Measurements from ENCODE around the gene CRNN. TPM values are rescaled to one million over a fixed set of nuclear protein-coding genes. Genes with fewer than 3 reads are reported as not detected.

Gene CRNN
- total and polyA plus RNA-seq, 2 experiments from 2014 or later: not detected

DNA sequence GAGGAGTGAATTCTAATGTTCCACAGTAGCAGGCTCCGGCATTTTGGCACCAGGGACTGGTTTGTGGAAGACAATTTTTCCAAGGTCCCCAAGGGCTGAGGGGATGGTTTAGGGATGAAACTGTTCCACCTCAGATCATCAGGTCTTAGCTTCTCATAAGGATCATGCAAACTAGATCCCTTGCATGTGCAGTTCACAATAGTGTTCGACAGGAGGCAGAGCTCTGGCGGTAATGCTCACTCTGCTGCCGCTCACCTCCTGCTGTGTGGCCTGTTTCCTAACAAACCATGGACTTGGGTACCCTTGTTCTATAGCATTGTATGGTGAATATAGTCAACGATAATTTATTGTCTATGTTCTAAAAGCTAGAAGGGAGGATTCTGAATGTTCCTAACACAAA is 16.6 kb downstream of the CRNN start:
- Histone ChIP-seq H4K20me1 (ENCODE audit: insufficient read depth) (no peaks in the 10 kb centered on the region), H3K27me3 (replicated peaks; ENCODE audit: insufficient read depth) (peaks cover 29% of the 10 kb centered on the region), H3K4me2 (ENCODE audit: unreplicated experiment) (no peak overlapping the region), H3K79me2 (ENCODE audit: insufficient read depth) (no peaks in the 10 kb centered on the region), H3K36me3 (ENCODE audit: low read depth) (no peaks in the 10 kb centered on the region), H3K9me2 (ENCODE audit: insufficient read depth) (no peaks in the 10 kb centered on the region), H3K9ac (no peak overlapping the region), H3K9me3 (ENCODE audit: low read depth) (no peaks in the 10 kb centered on the region), H3K4me3 (no peak overlapping the region), H2AFZ (no peak overlapping the region), H3F3A (ENCODE audit: insufficient read depth) (no peaks in the 10 kb centered on the region), H3K27ac (no peak overlapping the region), H3K4me1 (ENCODE audit: insufficient read depth) (no peaks in the 10 kb centered on the region)
- in situ Hi-C loops (cut with MboI): no loop called here
- peak; percentile 9 for DNase-seq
- no peak for TF ChIP-seq EZH2phosphoT487 (IDR thresholded peaks at IDR 0.05; ENCODE audit: insufficient read depth, low read depth)
- TF ChIP-seq EZH2 (IDR thresholded peaks at IDR 0.05; ENCODE audit: insufficient read depth, poor library complexity, severe bottlenecking): no peak
- 49 to 57% methylated on average over 5 of the region's 5 CpGs for WGBS, 2 experiments (ENCODE audit: low coverage in 1 of 2, low lambda C conversion rate in 2 of 2, missing lambda C conversion rate in 2 of 2)

GRCh38 chr1:152394151-152394550 is 19.9 kb downstream of the CRNN start:
- no peak overlapping the region for H3K27ac ChIP-seq
- no peaks in the 10 kb centered on the region for H3K9me2 ChIP-seq (ENCODE audit: insufficient read depth)
- H3K27me3 ChIP-seq (replicated peaks; ENCODE audit: insufficient read depth): peaks cover 38% of the 10 kb centered on the region
- H4K20me1 ChIP-seq (ENCODE audit: insufficient read depth): no peaks in the 10 kb centered on the region
- no peak for DNase-seq
- H3K4me2 ChIP-seq (ENCODE audit: unreplicated experiment): no peak overlapping the region
- no peaks in the 10 kb centered on the region for H3K79me2 ChIP-seq (ENCODE audit: insufficient read depth)
- in situ Hi-C loops (cut with MboI): no loop called here
- WGBS, 2 experiments (ENCODE audit: low coverage in 1 of 2, low lambda C conversion rate in 2 of 2, missing lambda C conversion rate in 2 of 2): 0 to 3% methylated on average over 1 of the region's 1 CpG
- TF ChIP-seq EZH2 (IDR thresholded peaks at IDR 0.05; ENCODE audit: insufficient read depth, poor library complexity, severe bottlenecking): no peak
- TF ChIP-seq EZH2phosphoT487 (IDR thresholded peaks at IDR 0.05; ENCODE audit: insufficient read depth, low read depth): no peak
- H2AFZ ChIP-seq: no peak overlapping the region
- no peaks in the 10 kb centered on the region for H3K4me1 ChIP-seq (ENCODE audit: insufficient read depth)
- no peaks in the 10 kb centered on the region for H3F3A ChIP-seq (ENCODE audit: insufficient read depth)
- no peak overlapping the region for H3K4me3 ChIP-seq
- no peaks in the 10 kb centered on the region for H3K36me3 ChIP-seq (ENCODE audit: low read depth)
- no peak overlapping the region for H3K9ac ChIP-seq
- H3K9me3 ChIP-seq (ENCODE audit: low read depth): no peaks in the 10 kb centered on the region

GRCh38 chr1:152392909-152393308 is 21.2 kb downstream of the CRNN start:
- H3K27ac ChIP-seq: no peak overlapping the region
- H3K9ac ChIP-seq: no peak overlapping the region
- H3K79me2 ChIP-seq (ENCODE audit: insufficient read depth): no peaks in the 10 kb centered on the region
- no peaks in the 10 kb centered on the region for H4K20me1 ChIP-seq (ENCODE audit: insufficient read depth)
- no peak overlapping the region for H2AFZ ChIP-seq
- H3K36me3 ChIP-seq (ENCODE audit: low read depth): no peaks in the 10 kb centered on the region
- H3F3A ChIP-seq (ENCODE audit: insufficient read depth): no peaks in the 10 kb centered on the region
- H3K4me2 ChIP-seq (ENCODE audit: unreplicated experiment): no peak overlapping the region
- no peak for DNase-seq
- no peaks in the 10 kb centered on the region for H3K9me3 ChIP-seq (ENCODE audit: low read depth)
- H3K9me2 ChIP-seq (ENCODE audit: insufficient read depth): no peaks in the 10 kb centered on the region
- H3K4me3 ChIP-seq: no peak overlapping the region
- peaks cover 38% of the 10 kb centered on the region for H3K27me3 ChIP-seq (replicated peaks; ENCODE audit: insufficient read depth)
- no peaks in the 10 kb centered on the region for H3K4me1 ChIP-seq (ENCODE audit: insufficient read depth)
- 43 to 52% methylated on average over 2 of the region's 2 CpGs for WGBS, 2 experiments (ENCODE audit: low coverage in 1 of 2, low lambda C conversion rate in 2 of 2, missing lambda C conversion rate in 2 of 2)
- TF ChIP-seq EZH2phosphoT487 (IDR thresholded peaks at IDR 0.05; ENCODE audit: insufficient read depth, low read depth) (no peak), EZH2 (IDR thresholded peaks at IDR 0.05; ENCODE audit: insufficient read depth, poor library complexity, severe bottlenecking) (no peak)
- in situ Hi-C loops (cut with MboI): no loop called here

- no peaks in the 10 kb centered on the region for H3F3A ChIP-seq (ENCODE audit: insufficient read depth)
- DNase-seq: no peak
- H3K4me1 ChIP-seq (ENCODE audit: insufficient read depth): no peaks in the 10 kb centered on the region
- no peak overlapping the region for H2AFZ ChIP-seq
- 32 to 41% methylated on average over 4 of the region's 4 CpGs for WGBS, 2 experiments (ENCODE audit: low coverage in 1 of 2, low lambda C conversion rate in 2 of 2, missing lambda C conversion rate in 2 of 2)
- in situ Hi-C loops (cut with MboI): no loop called here
- H3K27me3 ChIP-seq (replicated peaks; ENCODE audit: insufficient read depth): peaks cover 17% of the 10 kb centered on the region; the same call in 1 of the 2 replicates
- no peak overlapping the region for H3K4me2 ChIP-seq (ENCODE audit: unreplicated experiment)
- no peak for TF ChIP-seq EZH2phosphoT487 (IDR thresholded peaks at IDR 0.05; ENCODE audit: insufficient read depth, low read depth)
- no peak for TF ChIP-seq EZH2 (IDR thresholded peaks at IDR 0.05; ENCODE audit: insufficient read depth, poor library complexity, severe bottlenecking)
- no peak overlapping the region for H3K4me3 ChIP-seq
- no peak overlapping the region for H3K9ac ChIP-seq
- H3K79me2 ChIP-seq (ENCODE audit: insufficient read depth): no peaks in the 10 kb centered on the region
- no peaks in the 10 kb centered on the region for H3K36me3 ChIP-seq (ENCODE audit: low read depth)
- H4K20me1 ChIP-seq (ENCODE audit: insufficient read depth): no peaks in the 10 kb centered on the region
- H3K27ac ChIP-seq: no peak overlapping the region
- H3K9me2 ChIP-seq (ENCODE audit: insufficient read depth): no peaks in the 10 kb centered on the region
- no peaks in the 10 kb centered on the region for H3K9me3 ChIP-seq (ENCODE audit: low read depth)
Measured at GRCh38 chr1:152388889-152389288, 25.2 kb downstream of the CRNN start.

DNA sequence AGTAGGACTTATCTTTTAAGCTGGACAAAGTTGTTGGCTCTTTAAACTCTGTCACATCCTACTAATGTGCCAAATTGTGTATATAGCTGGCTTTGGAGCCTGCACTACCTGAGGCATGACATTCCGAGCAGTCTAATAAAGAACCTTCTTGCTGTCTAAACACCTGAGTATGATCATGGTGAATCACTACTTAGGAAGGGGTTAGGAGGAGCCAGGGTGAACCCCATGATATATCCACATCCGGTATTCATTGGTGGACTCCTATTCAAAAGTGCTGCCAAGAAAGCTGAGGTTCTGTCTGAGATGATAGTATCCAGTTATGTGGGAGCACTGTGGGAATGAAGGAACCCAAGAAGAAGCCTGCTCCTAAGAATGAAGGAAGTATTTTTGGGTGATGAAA is 27.1 kb downstream of the CRNN start:
- H3K36me3 ChIP-seq (ENCODE audit: low read depth): no peaks in the 10 kb centered on the region
- H3K79me2 ChIP-seq (ENCODE audit: insufficient read depth): no peaks in the 10 kb centered on the region
- H3K4me1 ChIP-seq (ENCODE audit: insufficient read depth): no peaks in the 10 kb centered on the region
- no peaks in the 10 kb centered on the region for H3F3A ChIP-seq (ENCODE audit: insufficient read depth)
- no peak overlapping the region for H2AFZ ChIP-seq
- H3K4me3 ChIP-seq: no peak overlapping the region
- H3K9me3 ChIP-seq (ENCODE audit: low read depth): no peaks in the 10 kb centered on the region
- no peak overlapping the region for H3K27ac ChIP-seq
- in situ Hi-C loops (cut with MboI): no loop called here
- TF ChIP-seq EZH2phosphoT487 (IDR thresholded peaks at IDR 0.05; ENCODE audit: insufficient read depth, low read depth): no peak
- peaks cover 23% of the 10 kb centered on the region for H3K27me3 ChIP-seq (replicated peaks; ENCODE audit: insufficient read depth)
- no peak overlapping the region for H3K4me2 ChIP-seq (ENCODE audit: unreplicated experiment)
- no peak overlapping the region for H3K9ac ChIP-seq
- H3K9me2 ChIP-seq (ENCODE audit: insufficient read depth): no peaks in the 10 kb centered on the region
- peak; percentile 15 for DNase-seq
- no peaks in the 10 kb centered on the region for H4K20me1 ChIP-seq (ENCODE audit: insufficient read depth)
- 72 to 79% methylated on average over 2 of the region's 2 CpGs for WGBS, 2 experiments (ENCODE audit: low coverage in 1 of 2, low lambda C conversion rate in 2 of 2, missing lambda C conversion rate in 2 of 2)

All from GM23248 (cell line).